ENCODE results near the gene SOX5.

DNA sequence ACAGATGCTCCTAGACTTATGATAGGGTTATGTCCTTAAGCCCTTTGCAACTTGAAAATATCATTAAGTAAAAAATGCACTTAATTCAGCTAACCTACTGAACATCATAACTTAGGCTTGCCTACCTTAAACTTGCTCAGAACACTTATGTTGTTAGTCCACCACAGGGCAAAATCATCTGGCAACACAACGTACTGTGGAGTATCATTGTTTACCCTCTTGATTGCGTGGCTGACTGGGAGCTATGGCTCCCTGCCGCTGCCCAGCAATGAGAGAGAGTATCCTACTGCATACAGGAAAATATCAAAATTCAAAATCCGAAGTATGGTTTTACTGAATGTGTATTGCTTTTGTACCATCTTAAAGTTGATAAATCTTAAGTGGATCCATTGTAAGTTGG is 105.5 kb downstream of the SOX5 start:
- TF ChIP-seq POLR2AphosphoS5 (IDR thresholded peaks at IDR 0.05; ENCODE audit: low read depth, low read length) (no peak), POLR2A (IDR thresholded peaks at IDR 0.05; ENCODE audit: low read depth, low read length) (no peak), TAF1 (IDR thresholded peaks at IDR 0.05; ENCODE audit: low read depth, low read length) (no peak)
